Large intestine (tissue), 3 donors: Measurements from ENCODE around the gene A1BG. TPM values are rescaled to one million over a fixed set of nuclear protein-coding genes. Genes with fewer than 3 reads are reported as not detected.
"Not testable (repeated sequence)": the region's sequence is repeated elsewhere in the genome, so short reads cannot be mapped to it uniquely, and the experiment has no call there.

ENCODE experiments used
- DNase-seq, 2 donors: peaks; one replicate each; pipeline versions ENCODE4 v3.0.0 to v3.0.0-alpha.2; 2013
- H3K27ac ChIP-seq: one replicate; pipeline ENCODE4 v1.5.1; 2013; ENCODE audit warnings: low read length
- H3K27me3 ChIP-seq: 2 replicates; pipeline ENCODE4 v1.6.1; 2013; ENCODE audit warnings: low read length; ENCODE audit not compliant: control insufficient read depth, insufficient read depth
- H3K36me3 ChIP-seq: 2 replicates; pipeline ENCODE4 v1.6.1; 2013; ENCODE audit warnings: low read length; ENCODE audit not compliant: control insufficient read depth, insufficient read depth
- H3K4me1 ChIP-seq: one replicate; pipeline ENCODE4 v1.6.1; 2013; ENCODE audit warnings: low read length; ENCODE audit not compliant: control insufficient read depth, insufficient read depth
- H3K4me3 ChIP-seq: one replicate; pipeline ENCODE4 v1.5.1; 2013; ENCODE audit warnings: low read length
- H3K9me3 ChIP-seq: one replicate; pipeline ENCODE4 v1.6.1; 2013; ENCODE audit warnings: mild to moderate bottlenecking, low read depth, low read length, moderate library complexity; ENCODE audit not compliant: control insufficient read depth
- WGBS: methylation state at CpG from one replicate; pipeline ENCODE4 v1.1.5; 2013; ENCODE audit warnings: low lambda C conversion rate; ENCODE audit not compliant: insufficient coverage; 5-methylcytosine and 5-hydroxymethylcytosine counted together
- polyA plus RNA-seq: library from polyadenylated mRNA; unstranded; fragments of 120-200 nt; gene quantifications from one replicate; pipeline ENCODE4 v1.2.1, GENCODE V29; 2013

Gene A1BG
- polyA plus RNA-seq, 1 donor = 1.8 TPM

DNA sequence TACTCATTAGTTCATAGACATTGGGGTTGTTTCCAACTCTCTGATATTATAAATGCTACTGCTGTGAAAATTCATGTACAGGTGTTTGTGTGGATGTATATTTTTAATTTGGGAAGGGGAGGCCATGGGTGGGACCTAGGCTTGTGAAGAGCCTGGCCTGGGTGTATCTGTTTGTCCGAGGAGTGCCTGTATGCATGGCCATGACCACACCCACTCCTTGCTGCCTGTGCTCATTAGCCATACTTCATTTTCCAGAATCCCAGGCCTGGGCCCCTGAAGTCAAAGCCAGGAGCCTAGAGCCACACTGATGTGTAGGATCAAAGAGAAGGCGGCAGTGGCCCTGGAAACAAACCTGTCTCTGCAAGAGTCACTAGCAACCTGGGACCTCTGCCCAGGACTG, 37.7 kb downstream of the A1BG start:
- H3K4me1 ChIP-seq = no peaks in the 10 kb centered on the region
- no peaks in the 10 kb centered on the region for H3K27me3 ChIP-seq
- peaks cover 48% of the 10 kb centered on the region for H3K36me3 ChIP-seq
- H3K9me3 ChIP-seq = no peaks in the 10 kb centered on the region
- WGBS = no CpG with 5 or more reads among the region's 2 CpGs
- no peak for DNase-seq
- H3K27ac ChIP-seq = no peak overlapping the region
- H3K4me3 ChIP-seq = no peak overlapping the region

GRCh38 chr19:58311345-58311865, 41.9 kb downstream of the A1BG start:
- Histone ChIP-seq H3K27ac (no peak overlapping the region), H3K4me3 (no peak overlapping the region), H3K4me1 (peaks cover 4% of the 10 kb centered on the region), H3K27me3 (no peaks in the 10 kb centered on the region), H3K36me3 (peaks cover 75% of the 10 kb centered on the region), H3K9me3 (no peaks in the 10 kb centered on the region)
- no CpG with 5 or more reads among the region's 7 CpGs for WGBS
- DNase-seq = no peak

GRCh38 chr19:58310685-58311084, 42.6 kb downstream of the A1BG start:
- WGBS = no CpG with 5 or more reads among the region's 13 CpGs
- not testable (repeated sequence) for H3K9me3 ChIP-seq, H3K27me3 ChIP-seq, H3K27ac ChIP-seq, DNase-seq, H3K4me3 ChIP-seq, H3K4me1 ChIP-seq
- H3K36me3 ChIP-seq = peaks cover 69% of the 10 kb centered on the region

DNA sequence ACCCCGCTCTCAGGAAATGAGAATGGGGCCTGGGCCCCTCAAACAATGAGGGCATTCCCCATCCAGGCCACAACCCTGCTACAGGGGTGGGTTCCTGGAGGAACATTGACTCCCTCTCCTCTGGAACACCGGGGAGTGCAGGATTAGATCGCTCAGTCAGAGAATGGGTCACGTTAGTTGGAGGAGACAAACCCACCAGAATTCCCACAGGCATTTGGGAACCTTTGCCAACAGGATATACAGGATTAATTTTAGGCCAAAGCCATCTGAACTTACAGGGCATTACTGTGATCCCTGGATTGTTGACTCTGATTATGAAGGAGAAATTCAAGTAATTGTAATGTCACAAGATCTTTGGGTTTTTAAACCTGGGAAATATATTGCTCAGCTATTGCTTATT, 45.6 kb downstream of the A1BG start:
- Histone ChIP-seq H3K36me3 (peaks cover 45% of the 10 kb centered on the region), H3K4me3 (no peak overlapping the region), H3K27me3 (no peaks in the 10 kb centered on the region), H3K27ac (no peak overlapping the region), H3K9me3 (no peaks in the 10 kb centered on the region), H3K4me1 (peaks cover 4% of the 10 kb centered on the region)
- no peak for DNase-seq
- WGBS = no CpG with 5 or more reads among the region's 4 CpGs

DNA sequence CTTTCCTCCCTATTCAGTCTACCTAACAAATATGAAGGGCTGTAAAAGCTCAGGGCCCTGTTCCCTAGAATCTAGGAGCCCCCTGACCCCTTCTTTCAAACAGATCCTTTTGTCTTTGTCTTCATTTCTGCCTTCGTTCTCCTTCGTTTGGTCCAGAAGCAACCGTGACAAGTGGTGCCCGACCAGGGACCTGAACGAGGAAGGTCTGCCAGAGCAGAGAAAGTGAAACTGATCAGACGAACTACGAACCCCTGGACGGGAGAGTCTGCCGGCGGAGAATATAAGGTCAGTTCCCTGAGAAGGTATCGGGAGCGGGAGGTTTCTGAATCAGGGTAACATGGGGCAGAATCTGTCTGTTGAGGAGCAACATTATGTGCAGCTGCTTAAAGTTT, 47.4 kb downstream of the A1BG start:
- peaks cover 30% of the 10 kb centered on the region for H3K36me3 ChIP-seq
- H3K27ac ChIP-seq = peak overlapping the region; percentile 78
- no peaks in the 10 kb centered on the region for H3K9me3 ChIP-seq
- no peaks in the 10 kb centered on the region for H3K27me3 ChIP-seq
- DNase-seq = peak in 1 of 2 donors; percentile 70
- H3K4me1 ChIP-seq = peaks cover 4% of the 10 kb centered on the region
- H3K4me3 ChIP-seq = peak overlapping the region; percentile 85
- WGBS = no CpG with 5 or more reads among the region's 12 CpGs

GRCh38 chr19:58305065-58305931, 48.0 kb downstream of the A1BG start, which contains the start of gene ERVK3-1:
Gene ERVK3-1, plus strand, starts transcription at chr19:58305377. Its CDS starts 6,792 bp downstream, at chr19:58312169.
- peaks cover 36% of the 10 kb centered on the region for H3K36me3 ChIP-seq
- no CpG with 5 or more reads among the region's 55 CpGs for WGBS

DNA sequence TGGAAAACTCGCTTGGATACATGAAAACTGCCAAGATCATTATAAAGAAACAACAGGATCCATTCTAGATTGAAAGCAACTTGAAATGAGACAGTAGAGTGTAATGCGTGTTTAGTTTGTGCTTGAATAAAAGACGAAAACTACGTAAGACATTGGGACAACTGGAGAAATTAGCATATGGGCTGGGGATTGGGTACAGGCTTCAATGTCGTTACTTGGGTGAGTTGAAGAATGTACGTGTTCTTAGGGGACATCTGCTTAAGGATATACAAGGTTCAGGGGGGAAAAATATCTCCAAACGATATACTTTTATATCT, 48.6 kb downstream of the A1BG start:
- 30% methylated on average over 2 of the region's 7 CpGs for WGBS
- Histone ChIP-seq H3K4me1 (peaks cover 4% of the 10 kb centered on the region), H3K36me3 (peaks cover 42% of the 10 kb centered on the region), H3K27ac (peak overlapping the region; percentile 55), H3K27me3 (no peaks in the 10 kb centered on the region), H3K9me3 (no peaks in the 10 kb centered on the region), H3K4me3 (peak overlapping the region; percentile 85)
- no peak for DNase-seq

More at GRCh38 chr19:58305065-58305931, 48.0 kb downstream of the A1BG start, which contains the start of gene ERVK3-1:
- Histone ChIP-seq H3K9me3 (no peaks in the 10 kb centered on the region), H3K27ac (peak within 1 kb of the TSS; percentile 78), H3K4me3 (peak within 1 kb of the TSS; percentile 85), H3K27me3 (no peaks in the 10 kb centered on the region), H3K4me1 (peaks cover 4% of the 10 kb centered on the region)
- peak; percentile 99 for DNase-seq

- H3K27ac ChIP-seq = no peak overlapping the region
- H3K27me3 ChIP-seq = no peaks in the 10 kb centered on the region
- H3K9me3 ChIP-seq = no peaks in the 10 kb centered on the region
- peaks cover 4% of the 10 kb centered on the region for H3K4me1 ChIP-seq
- H3K36me3 ChIP-seq = peaks cover 38% of the 10 kb centered on the region
- DNase-seq = no peak
- WGBS = 63% methylated on average over 1 of the region's 7 CpGs
- H3K4me3 ChIP-seq = peak overlapping the region; percentile 85
These were observed 49.0 kb downstream of the A1BG start for GRCh38 chr19:58304255-58304654.

DNA sequence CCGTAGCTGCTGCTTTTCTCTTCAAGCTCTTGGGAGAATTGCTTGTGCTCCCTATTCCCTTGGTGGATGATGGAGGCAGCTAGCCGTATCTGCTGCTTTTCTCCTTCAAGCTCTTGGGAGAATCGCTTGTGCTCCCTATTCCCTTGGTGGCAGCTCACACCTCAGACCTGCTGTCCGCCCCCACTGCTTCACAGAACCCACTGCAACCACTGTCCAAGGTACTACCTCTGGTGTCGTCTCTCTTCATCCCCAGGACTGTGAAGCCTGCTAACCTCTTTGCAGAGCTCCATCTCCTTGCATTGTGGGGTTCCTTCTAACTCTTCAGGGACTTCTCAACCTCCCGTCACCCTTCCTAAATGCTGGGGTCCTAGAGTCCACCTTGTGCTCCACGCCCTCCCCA, 52.7 kb downstream of the A1BG start:
- no CpG with 5 or more reads among the region's 7 CpGs for WGBS
- Histone ChIP-seq H3K36me3 (peaks cover 33% of the 10 kb centered on the region), H3K4me1 (no peaks in the 10 kb centered on the region), H3K27me3 (no peaks in the 10 kb centered on the region), H3K27ac (no peak overlapping the region), H3K4me3 (no peak overlapping the region), H3K9me3 (peaks cover 4% of the 10 kb centered on the region)
- DNase-seq = no peak

DNA sequence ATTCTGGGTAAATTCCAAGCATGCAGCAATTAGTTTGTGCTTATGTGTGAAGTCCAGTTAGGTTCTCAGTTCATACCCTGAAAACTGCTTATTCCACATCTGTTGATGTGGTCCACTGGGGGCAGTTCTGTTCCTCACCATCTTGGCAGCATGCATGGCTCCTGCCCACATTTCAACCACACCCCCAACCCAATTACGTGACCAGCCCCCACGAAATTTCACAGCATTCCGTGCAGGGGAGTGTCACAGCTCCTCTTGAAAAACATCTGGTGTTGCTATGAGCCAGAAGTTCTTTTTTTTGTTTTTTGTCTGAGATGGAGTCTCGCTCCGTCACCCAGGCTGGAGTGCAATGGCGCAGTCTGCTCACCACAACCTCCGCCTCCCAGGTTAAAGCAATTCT, 57.2 kb downstream of the A1BG start:
- Histone ChIP-seq H3K4me1 (no peaks in the 10 kb centered on the region), H3K4me3 (no peak overlapping the region), H3K27me3 (no peaks in the 10 kb centered on the region), H3K27ac (no peak overlapping the region), H3K36me3 (peaks cover 72% of the 10 kb centered on the region), H3K9me3 (peaks cover 33% of the 10 kb centered on the region)
- WGBS = no CpG with 5 or more reads among the region's 7 CpGs
- DNase-seq = no peak
